ENCODE measurements around the gene CYP4F12. TPM values are rescaled to one million over a fixed set of nuclear protein-coding genes. Genes with fewer than 3 reads are reported as not detected.

Gene CYP4F12, protein sequence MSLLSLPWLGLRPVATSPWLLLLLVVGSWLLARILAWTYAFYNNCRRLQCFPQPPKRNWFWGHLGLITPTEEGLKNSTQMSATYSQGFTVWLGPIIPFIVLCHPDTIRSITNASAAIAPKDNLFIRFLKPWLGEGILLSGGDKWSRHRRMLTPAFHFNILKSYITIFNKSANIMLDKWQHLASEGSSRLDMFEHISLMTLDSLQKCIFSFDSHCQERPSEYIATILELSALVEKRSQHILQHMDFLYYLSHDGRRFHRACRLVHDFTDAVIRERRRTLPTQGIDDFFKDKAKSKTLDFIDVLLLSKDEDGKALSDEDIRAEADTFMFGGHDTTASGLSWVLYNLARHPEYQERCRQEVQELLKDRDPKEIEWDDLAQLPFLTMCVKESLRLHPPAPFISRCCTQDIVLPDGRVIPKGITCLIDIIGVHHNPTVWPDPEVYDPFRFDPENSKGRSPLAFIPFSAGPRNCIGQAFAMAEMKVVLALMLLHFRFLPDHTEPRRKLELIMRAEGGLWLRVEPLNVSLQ
- total RNA-seq: 1 to 10 TPM; 2.2 to 6.8 TPM
- 1 to 10 TPM; 5.2 to 7.6 TPM for polyA plus RNA-seq (ENCODE audit: insufficient read length in 2 of 2)
- long read RNA-seq, donor 1: 0 reads
- long read RNA-seq, donor 2: 0 reads
- long read RNA-seq, donor 3, partial matches to known transcripts: 0 of 1 reads
- long read RNA-seq, donor 3, other reads (novel, unspliced or antisense): 0 of 1 reads
- long read RNA-seq, donor 4, partial matches to known transcripts: 0 of 2 reads
- long read RNA-seq, donor 4, other reads (novel, unspliced or antisense): 0 of 2 reads

DNA sequence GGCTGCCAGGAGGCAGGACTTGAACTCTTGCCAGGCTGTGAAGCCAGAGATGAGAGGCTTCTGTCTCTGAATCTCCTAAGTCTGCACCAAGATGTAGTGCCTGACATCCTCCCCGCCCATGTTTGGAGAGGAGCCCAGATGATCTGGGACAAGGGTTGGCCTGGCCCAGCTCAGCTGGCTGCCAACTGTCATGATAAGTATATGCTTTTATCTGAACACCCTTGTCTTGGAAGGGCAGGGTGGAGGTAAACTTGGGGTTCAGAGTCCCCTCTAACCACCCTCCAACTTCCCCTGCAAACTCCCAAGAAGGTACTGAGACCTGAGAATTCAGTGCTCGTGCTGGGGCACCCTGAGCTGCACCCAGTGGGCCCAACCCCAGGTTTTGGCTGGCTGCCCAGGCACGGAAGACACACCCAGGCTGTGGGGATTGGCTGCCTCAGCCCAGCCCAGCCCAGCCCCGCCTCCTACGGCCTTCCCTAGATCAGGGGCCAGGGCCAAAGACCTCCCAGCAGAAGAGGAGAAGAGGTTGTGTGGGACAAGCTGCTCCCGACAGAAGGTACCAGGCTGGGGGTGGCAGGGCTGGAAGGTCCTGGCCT is at the start of gene CYP4F12:
TSS of gene CYP4F12 (plus strand) at position 508 of the 596 bp plus-strand sequence. CDS start 443 bp downstream, outside the sequence.
- WGBS (ENCODE audit: insufficient coverage): 38% methylated on average over 6 of the region's 6 CpGs
- DNase-seq (ENCODE audit: low read depth in 4 of 6, low spot score in 6 of 6): peak in 4 of 6 donors; percentile 3 to 69 (median 40)
- Histone ChIP-seq H3K9me3 (ENCODE audit: control insufficient read depth, insufficient read depth, low read length) (no peaks in the 10 kb centered on the region), H3K4me1 (ENCODE audit: control insufficient read depth, insufficient read depth, low read length) (peaks cover 11% of the 10 kb centered on the region), H3K4me3 (ENCODE audit: low read depth, low read length) (no peak within 1 kb of the TSS), H3K27ac (ENCODE audit: low read depth, low read length) (no peak within 1 kb of the TSS), H3K27me3 (ENCODE audit: control insufficient read depth, insufficient read depth, low read length) (peaks cover 4% of the 10 kb centered on the region), H3K36me3 (ENCODE audit: control insufficient read depth, insufficient read depth, low read length) (no peaks in the 10 kb centered on the region)

DNA sequence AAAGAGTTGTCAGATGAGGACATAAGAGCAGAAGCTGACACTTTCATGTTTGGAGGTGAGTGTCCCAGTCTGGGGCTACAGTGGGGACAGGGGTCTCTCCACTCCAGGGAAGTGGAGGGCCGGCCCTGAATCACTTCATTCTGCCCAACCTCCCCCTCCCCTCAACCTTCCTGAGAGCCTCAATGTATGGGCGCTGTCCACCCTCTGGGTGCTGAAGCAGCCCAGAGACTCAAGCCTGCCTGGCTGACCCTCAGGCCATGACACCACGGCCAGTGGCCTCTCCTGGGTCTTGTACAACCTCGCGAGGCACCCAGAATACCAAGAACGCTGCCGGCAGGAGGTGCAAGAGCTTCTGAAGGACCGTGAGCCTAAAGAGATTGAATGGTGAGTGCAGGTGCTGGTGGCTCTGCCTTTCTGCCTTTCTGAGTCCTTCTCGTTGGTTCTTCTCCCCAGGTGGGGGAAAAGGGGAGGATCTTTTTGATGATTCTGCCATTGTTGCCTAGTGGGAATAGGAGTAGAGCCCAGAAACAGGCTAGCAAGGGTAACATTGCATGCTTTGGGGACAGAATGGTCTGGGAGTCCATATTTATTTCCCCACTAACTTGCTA is 49.1 kb upstream of the CYP4F12 start:
- H3K36me3 ChIP-seq (ENCODE audit: control insufficient read depth, insufficient read depth, low read length): no peaks in the 10 kb centered on the region
- no peak overlapping the region for H3K27ac ChIP-seq (ENCODE audit: low read depth, low read length)
- 12% methylated on average over 9 of the region's 9 CpGs for WGBS (ENCODE audit: insufficient coverage)
- H3K4me1 ChIP-seq (ENCODE audit: control insufficient read depth, insufficient read depth, low read length): peaks cover under 1% of the 10 kb centered on the region
- DNase-seq (ENCODE audit: low read depth in 4 of 6, low spot score in 6 of 6): peak in 1 of 6 donors; percentile 15
- no peak overlapping the region for H3K4me3 ChIP-seq (ENCODE audit: low read depth, low read length)
- no peaks in the 10 kb centered on the region for H3K9me3 ChIP-seq (ENCODE audit: control insufficient read depth, insufficient read depth, low read length)
- H3K27me3 ChIP-seq (ENCODE audit: control insufficient read depth, insufficient read depth, low read length): peaks cover 11% of the 10 kb centered on the region

DNA sequence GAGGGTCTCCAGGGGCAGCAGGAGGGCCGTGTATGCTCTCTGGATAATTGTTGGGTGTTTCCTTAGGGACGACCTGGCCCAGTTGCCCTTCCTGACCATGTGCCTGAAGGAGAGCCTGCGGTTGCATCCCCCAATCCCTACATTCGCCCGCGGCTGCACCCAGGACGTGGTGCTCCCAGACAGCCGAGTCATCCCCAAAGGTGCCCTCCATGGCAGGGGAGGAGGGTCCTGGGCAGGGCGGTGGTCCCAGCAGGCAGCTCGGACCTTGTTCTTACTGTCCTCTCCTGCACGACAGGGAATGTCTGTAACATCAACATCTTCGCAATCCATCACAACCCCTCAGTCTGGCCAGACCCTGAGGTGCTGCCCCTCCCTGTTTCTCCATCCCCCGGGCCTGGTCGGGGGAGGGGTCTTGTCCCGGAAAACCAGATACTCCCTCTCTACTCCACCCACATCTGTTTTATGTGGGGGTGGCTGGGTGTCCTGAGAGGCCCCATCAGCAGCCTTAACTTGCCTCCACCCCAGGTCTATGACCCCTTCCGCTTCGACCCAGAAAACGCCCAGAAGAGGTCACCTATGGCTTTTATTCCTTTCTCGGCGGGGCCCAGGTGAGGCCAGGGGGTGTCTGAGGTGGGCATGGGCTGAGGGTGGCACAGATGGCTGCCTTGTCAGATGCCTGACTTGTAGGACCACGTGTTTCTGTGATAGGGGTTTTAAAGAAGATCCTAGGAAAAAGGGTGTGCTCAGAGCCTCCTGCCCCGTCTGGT is 44.5 kb upstream of the CYP4F12 start:
- WGBS (ENCODE audit: insufficient coverage): 53% methylated on average over 14 of the region's 22 CpGs
- Histone ChIP-seq H3K27me3 (ENCODE audit: control insufficient read depth, insufficient read depth, low read length) (peaks cover 13% of the 10 kb centered on the region), H3K4me1 (ENCODE audit: control insufficient read depth, insufficient read depth, low read length) (peaks cover 7% of the 10 kb centered on the region), H3K4me3 (ENCODE audit: low read depth, low read length) (no peak overlapping the region), H3K36me3 (ENCODE audit: control insufficient read depth, insufficient read depth, low read length) (no peaks in the 10 kb centered on the region), H3K27ac (ENCODE audit: low read depth, low read length) (no peak overlapping the region), H3K9me3 (ENCODE audit: control insufficient read depth, insufficient read depth, low read length) (no peaks in the 10 kb centered on the region)
- DNase-seq (ENCODE audit: low read depth in 4 of 6, low spot score in 6 of 6): no peak

DNA sequence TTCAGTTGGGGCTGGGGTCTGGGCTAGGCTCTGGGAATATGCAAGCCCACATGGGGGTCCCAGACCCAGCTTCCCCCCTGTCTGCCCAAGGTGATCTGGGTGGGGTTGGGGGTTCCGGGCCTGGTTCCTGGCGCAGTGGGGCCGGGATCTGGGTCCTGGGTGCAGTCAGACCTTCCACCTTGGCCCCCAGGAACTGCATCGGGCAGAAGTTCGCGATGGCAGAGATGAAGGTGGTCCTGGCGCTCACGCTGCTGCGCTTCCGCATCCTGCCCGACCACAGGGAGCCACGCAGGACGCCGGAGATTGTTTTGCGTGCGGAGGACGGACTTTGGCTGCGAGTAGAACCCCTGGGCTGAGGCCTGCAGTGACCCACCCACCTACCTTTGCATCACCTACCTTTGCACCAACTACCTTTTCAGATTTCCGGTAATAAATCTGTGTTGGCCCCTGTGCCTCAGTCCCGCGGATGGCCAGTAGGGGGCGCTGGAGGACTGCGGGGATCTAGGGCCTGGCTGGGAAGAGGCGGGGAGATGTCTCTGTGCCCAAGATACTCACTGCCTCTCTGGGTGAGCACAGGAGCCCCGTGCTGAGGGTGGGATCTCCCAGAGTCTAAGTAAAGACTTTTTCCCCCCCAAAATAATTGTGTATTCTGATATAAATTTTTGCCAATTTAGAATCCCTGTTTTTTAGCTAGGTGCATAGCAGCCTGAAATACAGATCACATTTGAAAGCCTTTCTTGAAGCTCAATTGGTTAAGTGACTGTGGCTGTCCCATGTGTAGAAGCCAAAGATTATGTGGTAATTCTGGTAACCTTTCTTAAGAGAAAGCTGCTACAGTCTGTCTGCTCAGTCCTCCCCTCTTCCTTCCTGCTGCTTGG is 43.6 kb upstream of the CYP4F12 start:
- WGBS (ENCODE audit: insufficient coverage): 9% methylated on average over 24 of the region's 25 CpGs
- Histone ChIP-seq H3K4me1 (ENCODE audit: control insufficient read depth, insufficient read depth, low read length) (peaks cover 7% of the 10 kb centered on the region), H3K27me3 (ENCODE audit: control insufficient read depth, insufficient read depth, low read length) (peaks cover 7% of the 10 kb centered on the region), H3K36me3 (ENCODE audit: control insufficient read depth, insufficient read depth, low read length) (no peaks in the 10 kb centered on the region), H3K27ac (ENCODE audit: low read depth, low read length) (no peak overlapping the region), H3K4me3 (ENCODE audit: low read depth, low read length) (no peak overlapping the region), H3K9me3 (ENCODE audit: control insufficient read depth, insufficient read depth, low read length) (no peaks in the 10 kb centered on the region)
- DNase-seq (ENCODE audit: low read depth in 4 of 6, low spot score in 6 of 6): peak; percentile 9 to 86 (median 30)

DNA sequence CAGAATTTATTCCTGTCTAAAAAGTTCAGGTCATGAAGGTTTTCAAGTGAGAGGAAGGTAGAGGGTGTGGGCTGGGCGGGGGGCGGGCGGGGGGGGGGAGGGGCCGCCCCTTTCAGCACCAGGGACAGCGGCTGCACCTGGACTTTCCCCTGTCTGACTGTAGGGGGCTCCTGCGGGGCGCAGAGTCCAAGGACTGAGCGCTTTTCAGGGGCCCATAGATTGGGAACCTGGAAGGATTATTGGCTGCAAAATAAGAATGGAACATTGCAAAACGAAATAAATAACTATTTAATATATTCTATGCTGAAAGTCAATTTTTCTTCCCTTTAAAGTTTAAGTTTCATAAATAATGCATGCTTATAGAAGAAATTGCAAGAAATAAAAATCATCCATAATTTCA is 41.1 kb upstream of the CYP4F12 start:
- no peaks in the 10 kb centered on the region for H3K9me3 ChIP-seq (ENCODE audit: control insufficient read depth, insufficient read depth, low read length)
- no peak overlapping the region for H3K27ac ChIP-seq (ENCODE audit: low read depth, low read length)
- peak in 2 of 6 donors; percentile 3 to 9 for DNase-seq (ENCODE audit: low read depth in 4 of 6, low spot score in 6 of 6)
- peaks cover 7% of the 10 kb centered on the region for H3K27me3 ChIP-seq (ENCODE audit: control insufficient read depth, insufficient read depth, low read length)
- H3K36me3 ChIP-seq (ENCODE audit: control insufficient read depth, insufficient read depth, low read length): no peaks in the 10 kb centered on the region
- no CpG with 5 or more reads among the region's 9 CpGs for WGBS (ENCODE audit: insufficient coverage)
- peaks cover 7% of the 10 kb centered on the region for H3K4me1 ChIP-seq (ENCODE audit: control insufficient read depth, insufficient read depth, low read length)
- no peak overlapping the region for H3K4me3 ChIP-seq (ENCODE audit: low read depth, low read length)

DNA sequence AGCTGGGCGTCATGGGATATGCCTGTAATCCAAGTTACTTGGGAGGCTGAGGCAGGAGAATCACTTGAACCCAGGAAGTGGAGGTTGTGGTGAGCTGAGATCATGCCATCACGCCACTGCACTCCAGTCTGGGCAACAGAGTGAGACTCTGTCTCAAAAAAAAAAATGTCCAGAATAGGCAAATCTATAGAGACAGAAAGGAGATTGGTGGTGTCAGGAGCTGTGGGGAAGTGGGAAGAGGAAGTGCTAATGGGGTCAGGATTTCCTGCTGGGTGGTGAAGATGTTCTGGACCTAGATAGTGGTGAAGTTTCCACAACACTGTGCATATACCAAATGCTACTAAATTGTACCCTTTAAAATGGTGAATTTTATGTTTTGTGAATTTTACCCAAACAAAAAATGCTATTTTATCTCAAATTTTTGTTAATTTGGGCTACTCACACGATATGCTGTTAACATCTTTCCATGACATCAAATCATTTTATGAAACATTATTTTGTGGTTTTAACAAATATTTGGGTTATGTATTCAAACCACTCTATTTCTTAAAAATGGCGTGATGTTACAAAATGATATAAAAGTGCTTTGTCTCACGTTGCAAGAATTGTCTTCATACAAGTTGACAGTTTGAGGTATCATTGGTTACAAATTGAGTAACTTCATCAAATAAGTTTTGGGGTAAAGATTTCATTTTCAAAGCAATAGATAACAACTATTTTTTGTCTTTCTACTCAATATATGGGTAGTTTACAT is 39.6 kb upstream of the CYP4F12 start:
- WGBS (ENCODE audit: insufficient coverage): 28% methylated on average over 2 of the region's 5 CpGs
- Histone ChIP-seq H3K27me3 (ENCODE audit: control insufficient read depth, insufficient read depth, low read length) (peaks cover 4% of the 10 kb centered on the region), H3K27ac (ENCODE audit: low read depth, low read length) (no peak overlapping the region), H3K36me3 (ENCODE audit: control insufficient read depth, insufficient read depth, low read length) (no peaks in the 10 kb centered on the region), H3K4me3 (ENCODE audit: low read depth, low read length) (no peak overlapping the region), H3K4me1 (ENCODE audit: control insufficient read depth, insufficient read depth, low read length) (peaks cover 7% of the 10 kb centered on the region), H3K9me3 (ENCODE audit: control insufficient read depth, insufficient read depth, low read length) (no peaks in the 10 kb centered on the region)
- no peak for DNase-seq (ENCODE audit: low read depth in 4 of 6, low spot score in 6 of 6)

DNA sequence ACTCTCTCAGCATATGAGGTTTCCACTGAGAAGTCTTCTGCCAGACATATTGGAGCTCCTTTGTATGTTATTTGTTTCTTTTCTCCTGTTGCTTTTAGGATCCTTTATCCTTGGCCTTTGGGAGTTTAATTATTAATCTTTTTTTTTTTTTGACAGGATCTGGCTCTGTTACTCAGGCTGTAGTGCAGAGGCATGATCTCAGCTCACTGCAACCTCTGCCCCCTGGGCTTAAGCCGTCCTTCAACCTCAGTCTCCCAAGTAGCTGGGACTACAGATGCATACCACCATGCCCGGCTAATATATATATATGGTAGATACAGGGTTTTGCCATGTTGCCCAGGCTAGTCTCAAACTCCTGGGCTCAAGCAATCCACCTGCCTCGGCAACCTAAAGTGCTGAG is 38.8 kb upstream of the CYP4F12 start:
- Histone ChIP-seq H3K27ac (ENCODE audit: low read depth, low read length) (no peak overlapping the region), H3K36me3 (ENCODE audit: control insufficient read depth, insufficient read depth, low read length) (no peaks in the 10 kb centered on the region), H3K4me3 (ENCODE audit: low read depth, low read length) (no peak overlapping the region), H3K27me3 (ENCODE audit: control insufficient read depth, insufficient read depth, low read length) (no peaks in the 10 kb centered on the region), H3K4me1 (ENCODE audit: control insufficient read depth, insufficient read depth, low read length) (peaks cover 3% of the 10 kb centered on the region), H3K9me3 (ENCODE audit: control insufficient read depth, insufficient read depth, low read length) (no peaks in the 10 kb centered on the region)
- WGBS (ENCODE audit: insufficient coverage): 50% methylated on average over 1 of the region's 3 CpGs
- DNase-seq (ENCODE audit: low read depth in 4 of 6, low spot score in 6 of 6): no peak

All from spinal cord (tissue), 10 donors.